CD8-positive, alpha-beta memory T cell (primary cell): ENCODE measurements around the gene KCNAB1. TPM values are rescaled to one million over a fixed set of nuclear protein-coding genes. Genes with fewer than 3 reads are reported as not detected.

ENCODE experiments used
- CTCF ChIA-PET: fragments of 350-600 bp; sonication (Branson Sonifier 250); formaldehyde crosslinking; loops from one replicate; lab custom pipeline; 2021; ENCODE audit warnings: antibody characterized with exemption; lab: Charles Lee
- POLR2A ChIA-PET: fragments of 350-600 bp; sonication (Branson Sonifier 250); formaldehyde crosslinking; loops from one replicate; lab custom pipeline; 2021; ENCODE audit warnings: antibody characterized with exemption; lab: Charles Lee
- DNase-seq, 5 donors: peaks; one replicate each; pipeline versions ENCODE4 v3.0.0 to v3.0.0-alpha.2; 2020 to 2022; ENCODE audit warnings: mixed read lengths in 1 of 5
- H3K27ac ChIP-seq: one replicate; pipeline ENCODE4 v1.7.0; 2013; ENCODE audit warnings: low read depth, mild to moderate bottlenecking, low read length, moderate library complexity
- H3K27me3 ChIP-seq: 2 replicates; pipeline ENCODE4 v1.7.0; 2013; ENCODE audit warnings: low read length, mild to moderate bottlenecking; ENCODE audit not compliant: insufficient read depth, poor library complexity, severe bottlenecking
- H3K36me3 ChIP-seq: 2 replicates; pipeline ENCODE4 v1.7.0; 2013; ENCODE audit warnings: mild to moderate bottlenecking, low read length, moderate library complexity; ENCODE audit not compliant: insufficient read depth
- H3K4me1 ChIP-seq: 2 replicates; pipeline ENCODE4 v1.7.0; 2013; ENCODE audit warnings: mild to moderate bottlenecking, low read length, moderate library complexity; ENCODE audit not compliant: insufficient read depth
- H3K4me3 ChIP-seq: 2 replicates; pipeline ENCODE4 v1.7.0; 2013; ENCODE audit warnings: mild to moderate bottlenecking, low read length
- H3K9me3 ChIP-seq: 2 replicates; pipeline ENCODE4 v1.7.0; 2013; ENCODE audit warnings: mild to moderate bottlenecking, low read length
- H3K27ac Mint-ChIP-seq, 8 donors: one replicate each; pipeline ENCODE4 v1.8.0; 2020 to 2021; ENCODE audit warnings: mixed read lengths in 8 of 8, mild to moderate bottlenecking in 6 of 8, inconsistent platforms in 3 of 8, moderate library complexity in 3 of 8
- H3K27me3 Mint-ChIP-seq, 2 donors: one replicate each; pipeline ENCODE4 v1.8.0; 2020 to 2021; ENCODE audit warnings: mixed read lengths in 2 of 2, mild to moderate bottlenecking in 1 of 2, moderate library complexity in 1 of 2
- H3K36me3 Mint-ChIP-seq, 3 donors: one replicate each; pipeline ENCODE4 v1.8.0; 2020 to 2021; ENCODE audit warnings: mixed read lengths in 3 of 3, inconsistent platforms in 1 of 3, mild to moderate bottlenecking in 1 of 3
- H3K4me1 Mint-ChIP-seq, 3 donors: one replicate each; pipeline ENCODE4 v1.8.0; 2020 to 2021; ENCODE audit warnings: mixed read lengths in 3 of 3, inconsistent platforms in 1 of 3, mild to moderate bottlenecking in 1 of 3
- H3K4me3 Mint-ChIP-seq, 7 donors: one replicate each; pipeline ENCODE4 v1.8.0; 2020 to 2021; ENCODE audit warnings: mixed read lengths in 7 of 7, mild to moderate bottlenecking in 6 of 7, moderate library complexity in 4 of 7, inconsistent platforms in 2 of 7
- H3K9me3 Mint-ChIP-seq, 5 donors: one replicate each; pipeline ENCODE4 v1.8.0; 2020 to 2022; ENCODE audit warnings: mixed read lengths in 5 of 5, mild to moderate bottlenecking in 3 of 5, moderate library complexity in 2 of 5, inconsistent platforms in 1 of 5
- polyA plus RNA-seq: library from polyadenylated mRNA; unstranded; fragments of 300-500 nt; fragmentation: Illumina TruSeq; gene quantifications from one replicate; pipeline ENCODE4 v1.2.3, GENCODE V29; 2021
- total RNA-seq, 2 experiments: library from RNA; stranded (reverse); gene quantifications; one replicate each; pipeline ENCODE4 v1.2.3, GENCODE V29; 2021

Gene KCNAB1
- total and polyA plus RNA-seq, 3 experiments from 2014 or later: 0.32 TPM; not detected in 2

GRCh38 chr3:156579427-156579851 lies 459.1 kb downstream of the KCNAB1 start:
- H3K9me3 Mint-ChIP-seq: peaks cover 0 to 2% (median 0%) of the 10 kb centered on the region in 5 donors
- Histone ChIP-seq H3K27ac (no peak overlapping the region), H3K4me3 (no peak overlapping the region), H3K27me3 (no peaks in the 10 kb centered on the region), H3K4me1 (no peaks in the 10 kb centered on the region), H3K36me3 (no peaks in the 10 kb centered on the region), H3K9me3 (no peaks in the 10 kb centered on the region)
- H3K4me1 Mint-ChIP-seq: peaks cover 0 to 4% (median 3%) of the 10 kb centered on the region in 3 donors
- H3K4me3 Mint-ChIP-seq: no peak overlapping the region
- H3K27ac Mint-ChIP-seq: no peak overlapping the region
- ChIA-PET POLR2A (no interaction called here), CTCF (no interaction called here)
- H3K36me3 Mint-ChIP-seq: peaks cover 0 to 3% (median 0%) of the 10 kb centered on the region in 3 donors
- peaks cover 9 to 37% of the 10 kb centered on the region in 2 donors for H3K27me3 Mint-ChIP-seq
- no peak for DNase-seq

- Histone ChIP-seq H3K27ac (no peak overlapping the region), H3K4me1 (no peaks in the 10 kb centered on the region), H3K4me3 (no peak overlapping the region), H3K27me3 (no peaks in the 10 kb centered on the region), H3K9me3 (no peaks in the 10 kb centered on the region), H3K36me3 (no peaks in the 10 kb centered on the region)
- H3K4me3 Mint-ChIP-seq: no peak overlapping the region
- no peak overlapping the region for H3K27ac Mint-ChIP-seq
- peaks cover 0 to 4% (median 3%) of the 10 kb centered on the region in 3 donors for H3K4me1 Mint-ChIP-seq
- CTCF ChIA-PET: no interaction called here
- no peak for DNase-seq
- H3K36me3 Mint-ChIP-seq: peaks cover 0 to 3% (median 0%) of the 10 kb centered on the region in 3 donors
- POLR2A ChIA-PET: no interaction called here
- H3K27me3 Mint-ChIP-seq: peaks cover 7 to 29% of the 10 kb centered on the region in 2 donors
- H3K9me3 Mint-ChIP-seq: no peaks in the 10 kb centered on the region
These were observed 460.7 kb downstream of the KCNAB1 start for GRCh38 chr3:156581033-156581432.

GRCh38 chr3:156581954-156582353 lies 461.6 kb downstream of the KCNAB1 start:
- no peaks in the 10 kb centered on the region for H3K9me3 Mint-ChIP-seq
- no peak for DNase-seq

GRCh38 chr3:156582532-156583183 lies 462.3 kb downstream of the KCNAB1 start:
- Mint-ChIP-seq H3K4me3 (no peak overlapping the region), H3K9me3 (no peaks in the 10 kb centered on the region), H3K27me3 (peaks cover 5 to 16% of the 10 kb centered on the region in 2 donors), H3K4me1 (peaks cover 0 to 4% (median 3%) of the 10 kb centered on the region in 3 donors), H3K36me3 (peaks cover 0 to 3% (median 0%) of the 10 kb centered on the region in 3 donors), H3K27ac (no peak overlapping the region)
- no peak overlapping the region for H3K4me3 ChIP-seq
- CTCF ChIA-PET: no interaction called here
- no peak overlapping the region for H3K27ac ChIP-seq
- no peaks in the 10 kb centered on the region for H3K36me3 ChIP-seq
- POLR2A ChIA-PET: no interaction called here
- H3K4me1 ChIP-seq: no peaks in the 10 kb centered on the region
- DNase-seq: no peak
- no peaks in the 10 kb centered on the region for H3K9me3 ChIP-seq
- no peaks in the 10 kb centered on the region for H3K27me3 ChIP-seq

More at GRCh38 chr3:156581954-156582353, 461.6 kb downstream of the KCNAB1 start:
- Histone ChIP-seq H3K4me1 (no peaks in the 10 kb centered on the region), H3K4me3 (no peak overlapping the region), H3K9me3 (no peaks in the 10 kb centered on the region), H3K36me3 (no peaks in the 10 kb centered on the region), H3K27ac (no peak overlapping the region), H3K27me3 (no peaks in the 10 kb centered on the region)
- Mint-ChIP-seq H3K36me3 (peaks cover 0 to 3% (median 0%) of the 10 kb centered on the region in 3 donors), H3K4me1 (peaks cover 0 to 4% (median 3%) of the 10 kb centered on the region in 3 donors), H3K4me3 (no peak overlapping the region), H3K27ac (no peak overlapping the region), H3K27me3 (peaks cover 5 to 21% of the 10 kb centered on the region in 2 donors)
- CTCF ChIA-PET: no interaction called here
- POLR2A ChIA-PET: no interaction called here

GRCh38 chr3:156583469-156583868 lies 463.1 kb downstream of the KCNAB1 start:
- ChIA-PET POLR2A (no interaction called here), CTCF (no interaction called here)
- Histone ChIP-seq H3K27me3 (no peaks in the 10 kb centered on the region), H3K4me3 (no peak overlapping the region), H3K27ac (no peak overlapping the region), H3K4me1 (no peaks in the 10 kb centered on the region), H3K9me3 (no peaks in the 10 kb centered on the region), H3K36me3 (no peaks in the 10 kb centered on the region)
- Mint-ChIP-seq H3K4me3 (no peak overlapping the region), H3K27me3 (peaks cover 5 to 14% of the 10 kb centered on the region in 2 donors), H3K9me3 (no peaks in the 10 kb centered on the region), H3K36me3 (peaks cover 0 to 3% (median 0%) of the 10 kb centered on the region in 3 donors), H3K4me1 (peaks cover 0 to 4% (median 3%) of the 10 kb centered on the region in 3 donors), H3K27ac (no peak overlapping the region)
- no peak for DNase-seq

GRCh38 chr3:156586905-156587759 lies 466.8 kb downstream of the KCNAB1 start:
- no peak for DNase-seq
- Histone ChIP-seq H3K9me3 (no peaks in the 10 kb centered on the region), H3K4me1 (no peaks in the 10 kb centered on the region), H3K36me3 (no peaks in the 10 kb centered on the region), H3K27ac (no peak overlapping the region), H3K4me3 (no peak overlapping the region), H3K27me3 (no peaks in the 10 kb centered on the region)
- no peak overlapping the region for H3K27ac Mint-ChIP-seq
- peaks cover 3% of the 10 kb centered on the region in 2 donors for H3K27me3 Mint-ChIP-seq
- peaks cover 0 to 4% (median 3%) of the 10 kb centered on the region in 3 donors for H3K4me1 Mint-ChIP-seq
- ChIA-PET CTCF (no interaction called here), POLR2A (no interaction called here)
- peaks cover 0 to 5% (median 0%) of the 10 kb centered on the region in 5 donors for H3K9me3 Mint-ChIP-seq
- peaks cover 0 to 7% (median 0%) of the 10 kb centered on the region in 3 donors for H3K36me3 Mint-ChIP-seq
- H3K4me3 Mint-ChIP-seq: no peak overlapping the region

- H3K9me3 ChIP-seq: no peaks in the 10 kb centered on the region
- H3K27me3 ChIP-seq: no peaks in the 10 kb centered on the region
- Mint-ChIP-seq H3K36me3 (peaks cover 0 to 4% (median 0%) of the 10 kb centered on the region in 3 donors), H3K4me1 (peaks cover 0 to 4% (median 3%) of the 10 kb centered on the region in 3 donors), H3K9me3 (peaks cover 0 to 5% (median 0%) of the 10 kb centered on the region in 5 donors), H3K27ac (no peak overlapping the region), H3K4me3 (no peak overlapping the region), H3K27me3 (peaks cover 3% of the 10 kb centered on the region in 2 donors)
- no peak overlapping the region for H3K4me3 ChIP-seq
- CTCF ChIA-PET: no interaction called here
- POLR2A ChIA-PET: no interaction called here
- DNase-seq: no peak
- H3K36me3 ChIP-seq: no peaks in the 10 kb centered on the region
- no peaks in the 10 kb centered on the region for H3K4me1 ChIP-seq
- H3K27ac ChIP-seq: no peak overlapping the region
These were observed 467.3 kb downstream of the KCNAB1 start for GRCh38 chr3:156587760-156588069.
